ENCODE results near the gene G2E3.
A peak's percentile ranks its signal among the peaks of the same experiment; 100 is the strongest.

The G2E3 gene

GRCh38 chr14:30657606-30658163, 98.7 kb downstream of the G2E3 start:
- no peaks in the 10 kb centered on the region for H3K79me2 ChIP-seq (ENCODE audit: low read length)
- no peaks in the 10 kb centered on the region for H3K9me3 ChIP-seq (ENCODE audit: insufficient read depth, low read length)
- no peak overlapping the region for H3K27ac ChIP-seq (ENCODE audit: low read length)
- H3K4me2 ChIP-seq (ENCODE audit: low read length): no peak overlapping the region
- no peak overlapping the region for H2AFZ ChIP-seq (ENCODE audit: low read depth, low read length)
- no peak for TF ChIP-seq EZH2phosphoT487 (IDR thresholded peaks at IDR 0.05; ENCODE audit: low read depth)
- peak; percentile 48 for TF ChIP-seq CTCF (IDR thresholded peaks at IDR 0.05; ENCODE audit: low read depth, low read length)
- H4K20me1 ChIP-seq (ENCODE audit: insufficient read depth, low read length): no peaks in the 10 kb centered on the region
- no peak overlapping the region for H3K4me3 ChIP-seq (ENCODE audit: low read length)
- no peaks in the 10 kb centered on the region for H3K27me3 ChIP-seq (ENCODE audit: low read depth, low read length)
- H3K4me1 ChIP-seq (ENCODE audit: low read length): no peaks in the 10 kb centered on the region
- H3K36me3 ChIP-seq (replicated peaks; ENCODE audit: low read depth, low read length): peaks cover 44% of the 10 kb centered on the region
- no peak overlapping the region for H3K9ac ChIP-seq (ENCODE audit: low read length)

- no peaks in the 10 kb centered on the region for H3K9me3 ChIP-seq (ENCODE audit: insufficient read depth, low read length)
- no peaks in the 10 kb centered on the region for H3K27me3 ChIP-seq (ENCODE audit: low read depth, low read length)
- no peak for TF ChIP-seq CTCF (IDR thresholded peaks at IDR 0.05; ENCODE audit: low read depth, low read length)
- no peak for TF ChIP-seq EZH2phosphoT487 (IDR thresholded peaks at IDR 0.05; ENCODE audit: low read depth)
- H3K36me3 ChIP-seq (replicated peaks; ENCODE audit: low read depth, low read length): peaks cover 44% of the 10 kb centered on the region
- H3K4me2 ChIP-seq (ENCODE audit: low read length): no peak overlapping the region
- no peaks in the 10 kb centered on the region for H3K79me2 ChIP-seq (ENCODE audit: low read length)
- H3K27ac ChIP-seq (ENCODE audit: low read length): no peak overlapping the region
- H3K4me1 ChIP-seq (ENCODE audit: low read length): no peaks in the 10 kb centered on the region
- H4K20me1 ChIP-seq (ENCODE audit: insufficient read depth, low read length): 0 out of 2 replicates have a peak, but pooled peaks cover 3% of the 10 kb centered on the region
- no peak overlapping the region for H3K4me3 ChIP-seq (ENCODE audit: low read length)
- no peak overlapping the region for H2AFZ ChIP-seq (ENCODE audit: low read depth, low read length)
- H3K9ac ChIP-seq (ENCODE audit: low read length): no peak overlapping the region
These were observed 99.7 kb downstream of the G2E3 start for GRCh38 chr14:30658645-30659044.

- H3K79me2 ChIP-seq (ENCODE audit: low read length): no peaks in the 10 kb centered on the region
- no peaks in the 10 kb centered on the region for H3K27me3 ChIP-seq (ENCODE audit: low read depth, low read length)
- H3K4me2 ChIP-seq (ENCODE audit: low read length): no peak overlapping the region
- H2AFZ ChIP-seq (ENCODE audit: low read depth, low read length): no peak overlapping the region
- H3K4me3 ChIP-seq (ENCODE audit: low read length): no peak overlapping the region
- H3K9ac ChIP-seq (ENCODE audit: low read length): no peak overlapping the region
- H3K4me1 ChIP-seq (ENCODE audit: low read length): no peaks in the 10 kb centered on the region
- TF ChIP-seq CTCF (IDR thresholded peaks at IDR 0.05; ENCODE audit: low read depth, low read length) (no peak), EZH2phosphoT487 (IDR thresholded peaks at IDR 0.05; ENCODE audit: low read depth) (no peak)
- H4K20me1 ChIP-seq (ENCODE audit: insufficient read depth, low read length): no peaks in the 10 kb centered on the region
- H3K9me3 ChIP-seq (ENCODE audit: insufficient read depth, low read length): no peaks in the 10 kb centered on the region
- H3K27ac ChIP-seq (ENCODE audit: low read length): no peak overlapping the region
- peaks cover 15% of the 10 kb centered on the region for H3K36me3 ChIP-seq (replicated peaks; ENCODE audit: low read depth, low read length)
These were observed 110.6 kb downstream of the G2E3 start for GRCh38 chr14:30669594-30669993.
